Measurements from ENCODE around the gene ATG13. TPM values are rescaled to one million over a fixed set of nuclear protein-coding genes. Genes with fewer than 3 reads are reported as not detected.
"Not testable (repeated sequence)": the region's sequence is repeated elsewhere in the genome, so short reads cannot be mapped to it uniquely, and the experiment has no call there.

The ATG13 gene
- total RNA-seq: 46.3 and 61.1 TPM in 2 replicates

DNA sequence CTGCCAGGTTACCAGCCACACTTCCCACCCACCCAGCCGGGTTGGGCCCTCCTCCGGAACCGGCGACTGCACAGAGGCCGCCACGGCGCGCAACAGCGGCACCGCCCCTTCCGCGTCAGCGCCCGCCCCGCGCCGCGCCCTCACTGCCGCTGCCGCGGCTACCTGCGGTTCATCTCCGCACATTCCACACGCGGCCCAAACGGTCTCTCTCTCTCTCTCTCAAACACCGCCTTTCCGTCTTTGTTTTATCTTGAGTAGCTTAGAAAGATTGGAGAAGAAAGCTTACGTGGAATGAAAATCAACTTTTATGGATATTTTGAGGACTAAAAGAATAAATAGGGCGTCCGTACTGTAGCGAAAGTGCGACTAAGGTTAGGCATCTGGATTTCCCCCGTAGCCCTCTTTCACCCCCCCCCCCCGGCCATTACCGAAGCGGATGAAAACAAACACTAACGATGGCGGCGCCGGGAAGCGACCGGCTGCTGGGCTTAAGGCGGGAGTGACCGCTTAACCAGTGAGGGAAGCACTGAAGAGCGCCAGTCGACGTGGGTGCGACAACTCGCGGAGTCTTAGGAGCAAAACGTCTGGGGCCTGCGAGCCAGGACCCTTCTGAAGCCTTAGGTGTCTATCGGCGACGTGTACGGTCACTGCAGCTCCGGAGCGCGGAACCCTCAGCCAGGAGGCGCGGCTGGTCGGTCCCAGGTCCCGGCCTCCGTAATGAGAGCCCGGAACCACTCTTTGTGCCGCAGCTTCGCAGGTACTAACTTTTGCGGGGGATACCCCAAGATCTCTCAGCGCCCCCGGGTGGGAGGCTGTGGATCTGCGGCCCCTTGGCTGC lies at the start of gene ATG13, which contains the start of gene HARBI1:
Gene ATG13 (plus strand): TSS at position 420 of the 838 bp plus-strand sequence. CDS start 26,739 bp downstream, outside the sequence.
Gene HARBI1 (minus strand): TSS at position 94 of the 838 bp plus-strand sequence. CDS start 990 bp downstream, outside the sequence.
- peak; percentile 76 to 96 for DNase-seq (ENCODE audit: low read depth in 2 of 2)

DNA sequence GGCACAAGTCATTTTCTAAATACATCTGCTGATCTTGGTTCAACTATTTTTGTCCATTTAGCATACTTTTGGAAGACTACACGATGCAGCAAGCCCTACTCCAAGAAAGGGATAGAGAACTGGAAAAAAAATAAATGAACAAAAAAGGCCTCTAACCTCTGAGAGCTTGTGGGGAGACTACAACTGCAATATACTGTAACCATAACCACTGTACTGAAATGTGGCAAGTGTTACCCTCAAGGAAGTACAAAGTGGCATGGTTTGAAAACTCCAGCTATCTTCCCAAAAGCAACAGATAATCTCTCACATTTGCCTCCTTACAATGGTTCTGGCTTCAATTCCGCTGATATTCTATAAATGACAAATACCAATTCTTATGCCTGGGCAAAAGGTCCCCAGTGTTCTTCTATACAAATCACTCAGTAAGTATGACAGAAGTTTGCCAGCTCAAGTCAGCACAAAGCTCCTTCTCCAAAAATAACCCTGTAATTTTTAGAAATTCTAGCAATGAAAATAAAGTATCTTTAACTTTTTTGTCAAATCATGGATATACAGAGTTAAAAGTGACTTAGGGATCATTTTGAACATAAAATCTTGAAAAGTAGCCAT lies 46.5 kb upstream of the ATG13 start:
- DNase-seq (ENCODE audit: low read depth in 2 of 2): no peak

DNA sequence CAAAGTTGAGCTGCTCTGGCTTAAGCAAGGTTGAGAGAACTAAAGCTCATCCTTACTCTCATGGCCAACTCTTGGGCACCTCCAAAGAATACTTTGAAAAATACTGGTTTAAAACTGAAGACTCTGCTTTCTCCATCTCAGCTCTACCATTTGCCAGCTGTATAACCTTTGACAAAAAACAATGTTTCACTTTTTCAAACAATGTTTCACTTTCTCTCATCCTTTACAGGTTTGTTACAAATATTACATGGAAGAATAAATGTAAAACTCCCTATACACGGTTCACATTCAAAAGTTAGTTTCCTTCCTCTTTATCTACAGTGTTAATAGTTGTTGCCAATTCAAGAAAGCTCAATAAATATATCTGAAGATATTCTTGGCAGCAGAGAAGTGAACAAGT lies 42.7 kb upstream of the ATG13 start:
- no peak for DNase-seq (ENCODE audit: low read depth in 2 of 2)

DNA sequence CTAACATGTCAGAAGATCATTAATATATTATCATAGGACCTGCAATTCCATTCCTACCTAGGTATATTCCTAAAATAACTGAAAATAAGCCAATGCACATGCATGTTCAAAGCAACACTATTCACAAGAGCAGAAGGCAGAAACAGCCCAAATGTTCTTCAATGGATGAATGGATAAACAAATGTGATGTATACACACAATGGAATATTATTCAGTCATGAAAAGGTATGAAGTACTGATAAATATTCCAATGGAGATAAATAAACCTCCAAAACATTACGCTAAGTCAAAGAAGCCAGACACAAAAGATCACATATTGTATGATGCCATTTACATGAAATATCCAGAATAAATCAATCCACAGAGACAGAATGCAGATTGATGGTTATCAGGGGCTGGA lies 40.3 kb upstream of the ATG13 start:
- DNase-seq (ENCODE audit: low read depth in 2 of 2): no peak

DNA sequence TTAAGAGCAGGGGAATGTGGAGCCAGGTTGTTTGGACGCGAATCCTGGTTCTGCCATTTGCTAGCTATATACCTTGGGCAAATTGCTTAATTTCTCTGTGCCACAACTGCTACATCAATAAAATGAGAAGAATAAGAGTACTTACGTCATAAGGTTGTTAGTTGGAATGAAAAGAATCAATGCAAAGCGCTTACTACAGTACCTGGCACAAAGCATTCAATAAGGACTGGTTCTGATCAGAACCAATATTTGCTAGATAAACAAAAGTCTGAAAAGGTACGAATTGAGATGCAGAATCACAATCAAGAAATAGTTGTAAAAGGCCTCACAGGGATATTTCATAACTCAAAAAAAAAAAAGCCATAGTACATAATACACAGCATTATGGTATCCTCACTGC lies 34.8 kb upstream of the ATG13 start:
- DNase-seq (ENCODE audit: low read depth in 2 of 2): no peak

DNA sequence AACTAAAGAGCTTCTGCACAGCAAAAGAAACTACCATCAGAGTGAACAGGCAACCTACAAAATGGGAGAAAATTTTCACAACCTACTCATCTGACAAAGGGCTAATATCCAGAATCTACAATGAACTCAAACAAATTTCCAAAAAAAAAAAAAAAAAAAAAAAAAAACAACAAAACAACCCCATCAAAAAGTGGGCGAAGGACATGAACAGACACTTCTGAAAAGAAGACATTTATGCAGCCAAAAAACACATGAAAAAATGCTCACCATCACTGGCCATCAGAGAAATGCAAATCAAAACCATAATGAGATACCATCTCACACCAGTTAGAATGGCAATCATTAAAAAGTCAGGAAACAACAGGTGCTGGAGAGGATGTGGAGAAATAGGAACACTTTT lies 33.8 kb upstream of the ATG13 start:
- not testable (repeated sequence) for DNase-seq (ENCODE audit: low read depth in 2 of 2)

DNA sequence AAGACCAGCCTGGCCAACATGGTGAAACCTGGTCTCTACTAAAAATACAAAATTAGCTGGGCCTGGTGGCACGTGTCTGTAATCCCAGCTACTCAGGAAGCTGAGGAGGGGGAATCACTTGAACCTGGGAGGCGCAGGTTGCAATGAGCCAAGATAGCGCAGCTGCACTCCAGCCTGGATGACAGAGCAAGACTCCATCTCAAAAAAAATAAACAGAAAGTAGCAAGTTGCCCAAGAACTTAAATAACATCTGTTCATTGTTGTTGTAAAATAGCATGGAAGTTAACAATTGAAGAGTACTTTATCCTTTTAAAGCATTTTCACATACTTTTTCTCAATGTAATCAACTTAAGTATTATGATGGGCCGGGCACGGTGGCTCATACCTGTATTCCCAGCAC lies 29.2 kb upstream of the ATG13 start:
- DNase-seq (ENCODE audit: low read depth in 2 of 2): no peak

DNA sequence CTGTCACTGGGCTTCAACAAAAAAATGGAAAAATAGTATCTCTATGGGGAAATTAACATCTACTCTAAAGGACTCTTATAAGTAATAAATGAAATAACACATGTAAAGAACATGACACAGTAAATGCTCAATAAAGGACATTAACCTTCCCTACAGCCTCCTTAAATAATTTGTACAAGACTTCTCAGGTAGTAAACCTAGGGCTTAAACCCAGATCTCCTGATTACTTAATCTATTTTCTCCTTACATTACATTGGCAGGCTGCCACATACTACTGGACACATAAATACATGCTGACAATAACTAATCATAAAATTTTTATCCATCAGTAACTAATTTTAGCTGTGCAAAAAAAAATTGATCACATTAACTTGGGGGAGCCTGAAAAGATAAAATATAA lies 28.4 kb upstream of the ATG13 start:
- no peak for DNase-seq (ENCODE audit: low read depth in 2 of 2)

DNA sequence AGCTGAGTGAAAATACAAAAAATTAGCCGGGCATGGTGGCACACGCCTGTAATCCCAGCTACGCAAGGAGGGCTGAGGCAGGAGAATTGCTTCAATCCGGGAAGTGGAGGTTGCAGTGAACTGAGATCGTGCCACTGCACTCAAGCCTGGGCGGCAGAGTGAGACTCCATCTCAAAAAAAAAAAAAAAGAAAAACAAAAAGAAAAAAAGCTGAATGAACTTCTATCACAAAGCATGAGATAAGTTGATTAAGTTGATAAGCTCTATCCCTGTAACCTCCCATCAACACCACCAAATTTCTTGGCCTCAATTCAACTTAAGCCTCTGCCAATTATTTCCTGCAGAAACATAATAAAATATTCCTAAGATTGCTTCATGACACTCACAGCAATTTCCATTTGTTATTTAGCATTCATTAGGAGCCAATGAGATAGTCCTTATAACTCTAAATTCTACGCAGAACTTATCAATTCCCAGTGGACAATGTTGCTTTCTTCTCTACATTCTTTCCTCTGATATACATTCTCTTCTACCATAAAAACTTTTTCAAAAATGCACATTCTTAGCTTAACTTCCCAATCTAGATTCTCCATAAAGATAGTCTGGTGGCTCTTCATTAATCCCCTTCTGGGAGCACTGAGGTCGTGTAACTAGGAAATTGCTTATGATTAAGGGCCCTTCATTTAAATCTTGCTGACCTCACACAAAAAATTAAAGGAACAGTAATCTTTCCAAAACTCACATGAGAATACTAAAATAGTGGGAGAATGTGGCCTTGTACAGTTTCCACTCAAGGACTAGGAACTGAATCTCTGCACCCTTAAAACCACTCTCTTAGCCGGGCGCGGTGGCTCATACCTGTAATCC lies 26.4 kb upstream of the ATG13 start:
- DNase-seq (ENCODE audit: low read depth in 2 of 2): peak in 1 of 2 donors; percentile 46

DNA sequence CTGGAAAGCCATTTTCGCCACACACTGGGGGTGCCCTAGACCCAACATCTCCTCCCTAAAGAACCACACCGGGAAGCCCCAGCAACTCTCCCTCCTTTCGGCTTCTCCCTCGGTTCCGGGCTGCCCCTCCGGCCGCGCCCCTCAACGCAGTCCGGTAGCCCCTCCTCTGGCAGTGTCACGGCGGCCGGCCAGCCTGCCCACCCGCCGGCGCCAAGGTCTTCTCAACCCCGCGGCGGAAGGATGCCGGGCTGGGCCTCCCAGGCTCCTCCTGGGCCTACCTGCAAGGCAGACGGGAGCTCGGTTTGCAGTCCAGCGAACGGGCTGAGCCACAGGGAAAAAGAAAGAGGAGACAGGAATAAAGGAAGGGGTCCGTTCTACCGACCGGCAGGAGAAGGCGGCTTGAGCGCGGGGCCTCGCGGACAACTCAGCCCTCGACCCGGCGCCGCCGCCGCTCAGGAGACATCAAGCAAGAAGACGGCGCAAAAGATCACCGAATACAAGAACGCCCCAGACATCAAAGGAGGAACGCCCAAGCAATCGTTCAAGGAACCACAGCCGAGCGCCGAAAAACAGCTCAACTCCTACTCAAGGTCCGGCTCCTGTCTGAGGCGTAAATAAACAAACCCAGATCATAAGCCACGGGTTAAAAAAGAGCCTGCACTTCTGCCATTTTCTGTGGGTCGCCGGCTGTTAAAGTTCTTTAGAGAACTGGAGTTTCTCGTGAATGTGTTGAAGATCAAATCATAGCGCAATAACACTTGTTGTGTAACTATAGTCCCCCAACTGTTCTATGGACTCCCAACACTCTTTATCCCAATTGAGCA lies 23.6 kb upstream of the ATG13 start, which contains the start of gene AMBRA1:
Gene AMBRA1 (minus strand): TSS at position 474 of the 824 bp plus-strand sequence. CDS start 45,643 bp downstream, outside the sequence.
- peak; percentile 72 to 91 for DNase-seq (ENCODE audit: low read depth in 2 of 2)

DNA sequence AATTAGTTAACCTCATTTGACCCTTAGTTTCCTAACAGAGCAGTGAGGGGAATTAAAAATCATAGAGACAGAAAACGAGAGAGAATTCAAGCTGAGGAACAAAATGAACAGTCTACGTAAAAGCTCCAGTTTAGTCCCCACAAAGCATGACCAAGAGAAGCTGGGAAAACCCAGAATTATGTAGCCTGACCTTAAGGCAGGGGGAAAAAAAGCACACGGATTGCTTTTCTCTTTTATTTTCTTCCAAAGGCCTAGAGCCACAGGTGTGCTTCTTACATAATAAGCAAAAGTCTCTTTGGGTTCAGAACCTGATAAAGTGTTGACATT lies 23.0 kb upstream of the ATG13 start:
- DNase-seq (ENCODE audit: low read depth in 2 of 2): no peak

DNA sequence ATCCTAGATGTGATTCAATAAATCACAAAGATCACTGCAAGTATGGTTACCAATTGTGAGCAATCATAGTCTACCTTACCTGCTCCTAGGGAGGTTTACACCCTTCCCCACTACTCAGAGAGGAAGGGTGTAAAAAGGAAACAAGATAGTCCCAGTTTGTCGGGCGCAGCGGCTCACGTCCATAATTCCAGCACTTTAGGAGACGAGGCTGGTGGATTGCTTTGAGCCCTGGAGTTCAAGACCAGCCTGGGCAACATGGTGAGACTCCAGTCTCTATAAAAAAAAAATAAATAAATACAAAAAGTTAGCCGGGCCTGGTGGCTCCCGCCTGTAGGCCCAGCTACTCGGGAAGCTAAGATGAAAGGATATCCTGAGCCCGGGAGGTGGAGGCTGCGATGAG lies 22.6 kb upstream of the ATG13 start:
- DNase-seq (ENCODE audit: low read depth in 2 of 2): no peak

DNA sequence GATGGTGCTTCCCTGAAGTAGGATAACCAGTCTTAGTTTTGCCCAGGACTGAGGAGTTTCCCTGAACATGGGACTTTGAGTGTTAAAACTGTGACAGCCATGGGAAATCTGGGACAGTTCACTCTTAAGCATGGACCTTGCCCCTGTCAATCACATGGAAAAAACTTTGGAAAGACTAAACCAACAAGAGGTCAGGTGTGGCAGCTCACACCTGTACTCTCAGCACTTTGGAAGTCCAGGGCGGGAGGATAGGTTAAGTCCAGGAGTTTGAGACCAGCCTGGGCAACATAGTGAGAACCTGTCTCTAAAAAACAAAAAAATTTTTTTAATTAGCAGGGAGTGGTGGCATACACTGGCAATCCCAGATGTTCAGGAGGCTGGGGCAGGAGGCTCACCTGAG lies 20.2 kb upstream of the ATG13 start:
- DNase-seq (ENCODE audit: low read depth in 2 of 2): no peak

DNA sequence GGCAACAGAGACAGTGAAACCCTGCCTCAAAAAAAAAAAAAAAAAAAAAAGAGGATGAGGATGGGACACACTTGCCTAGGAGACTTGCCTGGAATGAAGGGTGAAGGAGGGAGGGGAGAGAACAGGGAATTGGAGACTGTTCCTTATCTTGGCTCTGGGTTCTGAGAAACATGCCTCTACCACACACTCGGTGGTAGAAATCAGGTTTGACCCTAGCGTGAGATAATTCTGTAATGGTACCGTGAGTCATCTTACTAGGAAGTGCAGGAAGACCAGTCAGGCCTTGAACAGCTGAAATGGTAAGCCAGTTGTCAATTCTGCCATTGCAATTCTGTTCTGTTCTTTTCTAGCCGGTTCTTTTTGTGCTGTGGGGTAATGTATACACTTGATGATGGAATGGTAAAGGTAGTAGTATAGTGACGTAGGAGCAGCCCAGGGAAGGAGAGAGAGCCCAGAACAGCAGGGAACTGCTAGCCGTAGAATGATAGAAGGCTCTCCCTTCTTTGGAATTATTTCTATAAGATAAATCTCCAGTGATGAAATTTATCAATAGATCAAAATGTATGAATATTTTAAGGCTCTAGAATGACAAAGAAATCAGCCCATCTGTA lies 19.6 kb upstream of the ATG13 start:
- DNase-seq (ENCODE audit: low read depth in 2 of 2): peak in 1 of 2 donors; percentile 70

DNA sequence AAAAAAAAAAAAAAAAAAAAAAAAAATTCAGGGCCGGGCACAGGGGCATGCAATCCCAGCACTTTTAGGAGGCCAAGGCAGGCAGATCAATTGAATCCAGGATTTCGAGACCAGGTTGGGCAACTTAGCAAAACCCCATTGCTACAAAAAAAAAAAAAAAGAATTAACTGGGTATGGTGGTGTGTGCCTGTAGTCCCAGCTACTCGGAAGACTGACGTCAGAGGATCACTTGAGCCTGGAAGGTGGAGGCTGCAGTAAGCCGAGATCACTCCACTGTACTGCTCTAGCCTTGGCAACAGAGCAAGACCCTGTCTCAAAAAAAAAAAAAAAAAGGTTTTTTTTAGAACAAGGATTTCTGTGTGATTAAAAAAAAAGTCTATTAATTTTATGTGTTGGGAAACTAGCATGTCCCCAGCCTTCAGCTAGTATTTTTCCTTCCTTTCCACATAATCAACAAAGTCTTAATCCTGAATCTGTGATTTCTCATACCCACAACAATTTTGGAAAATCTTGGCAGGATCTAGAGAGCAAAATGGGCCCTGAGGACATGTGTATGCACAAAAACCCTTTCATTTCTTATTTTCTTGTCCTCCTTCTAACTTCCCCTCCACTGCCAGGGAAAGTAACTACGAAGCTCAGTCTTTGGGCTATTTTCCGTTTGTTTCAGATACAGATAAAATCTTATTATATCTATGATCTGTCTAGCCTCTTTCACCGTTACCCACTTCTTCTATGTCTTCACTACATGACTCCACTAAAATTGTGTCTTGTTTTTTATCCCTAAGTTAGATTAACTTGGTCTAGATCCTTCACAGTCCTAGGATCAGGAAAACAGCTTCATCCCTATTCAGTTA lies 17.8 kb upstream of the ATG13 start:
- DNase-seq (ENCODE audit: low read depth in 2 of 2): no peak

DNA sequence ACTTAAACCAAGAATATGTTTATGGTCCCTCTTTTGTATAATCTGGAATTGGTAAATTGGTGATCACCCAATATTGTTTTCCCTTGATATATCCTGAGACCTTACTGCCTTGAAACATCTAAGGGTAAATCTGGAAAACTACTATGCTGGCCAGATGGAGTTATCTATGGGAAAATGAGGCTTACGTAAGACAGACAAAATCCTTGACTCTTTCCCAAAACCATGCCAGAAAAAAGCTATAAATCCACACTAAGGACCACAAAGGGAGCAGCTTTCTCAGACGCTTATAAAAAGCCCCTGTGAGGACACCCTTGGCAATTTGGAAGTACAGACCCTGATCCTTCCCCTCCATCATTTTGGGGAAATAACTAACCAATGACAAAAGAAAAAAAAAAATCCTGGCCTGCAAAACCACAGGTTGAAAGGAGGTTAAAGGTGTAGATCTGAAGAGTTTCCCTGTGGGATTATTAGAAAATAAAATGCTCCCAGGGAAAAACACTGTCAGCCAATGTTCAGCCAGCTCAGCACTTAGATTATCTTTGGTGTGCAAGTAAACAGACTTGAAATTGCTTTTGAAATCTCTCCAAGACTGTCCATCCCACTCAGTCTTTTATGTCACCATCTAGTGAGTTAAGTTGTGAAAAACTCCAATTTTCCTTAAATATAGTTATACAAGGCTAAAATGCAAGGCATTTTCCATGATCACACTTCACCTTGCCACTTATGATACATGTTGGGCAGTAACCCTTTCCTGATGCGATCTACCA lies 17.0 kb upstream of the ATG13 start:
- DNase-seq (ENCODE audit: low read depth in 2 of 2): no peak

DNA sequence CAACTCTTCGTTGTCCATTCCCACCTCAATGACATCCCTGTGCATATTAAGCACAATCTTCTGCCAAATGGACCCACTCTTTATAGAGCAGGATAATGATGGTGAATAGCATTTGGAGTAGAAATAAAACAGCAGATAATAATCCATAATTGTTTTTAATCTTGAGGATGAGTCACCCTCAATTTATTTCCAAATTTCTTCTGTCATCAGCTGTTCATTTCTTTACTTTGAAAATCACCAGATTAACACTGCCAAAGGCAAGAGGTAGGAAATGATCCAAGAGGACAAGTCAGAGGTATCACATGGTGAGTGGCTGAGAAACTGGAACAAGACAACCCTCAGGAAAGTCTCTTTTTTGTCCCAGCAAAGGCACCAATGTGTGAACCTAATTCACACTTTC lies 16.2 kb upstream of the ATG13 start:
- DNase-seq (ENCODE audit: low read depth in 2 of 2): no peak

DNA sequence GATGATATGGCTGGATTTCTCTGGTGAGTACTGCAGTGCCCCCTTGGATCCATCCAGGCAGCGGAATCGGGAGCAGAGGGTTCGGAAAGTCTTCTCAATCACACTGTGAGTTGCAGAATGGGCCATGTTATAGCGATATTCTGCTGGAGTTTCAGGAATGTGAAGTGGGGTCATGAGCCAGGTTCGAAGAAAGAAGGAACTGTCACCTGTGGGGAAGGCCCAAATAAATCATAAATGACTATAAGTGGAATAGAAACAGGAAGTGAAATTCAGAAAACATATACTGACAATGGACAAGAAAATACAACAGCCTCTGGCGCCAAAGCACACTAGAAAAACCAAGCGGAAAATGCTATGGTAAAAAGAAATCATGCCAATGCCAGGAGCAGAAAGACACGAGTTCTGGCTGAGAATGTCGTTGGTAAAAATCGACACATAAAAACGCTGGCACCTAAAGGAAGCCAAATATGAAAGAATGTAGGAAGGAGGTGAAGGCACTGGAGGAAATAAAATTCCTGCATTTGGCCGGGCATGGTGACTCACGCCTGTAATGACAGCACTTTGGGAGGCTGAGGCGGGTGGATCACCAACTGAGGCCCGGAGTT lies 13.5 kb upstream of the ATG13 start:
- DNase-seq (ENCODE audit: low read depth in 2 of 2): no peak

DNA sequence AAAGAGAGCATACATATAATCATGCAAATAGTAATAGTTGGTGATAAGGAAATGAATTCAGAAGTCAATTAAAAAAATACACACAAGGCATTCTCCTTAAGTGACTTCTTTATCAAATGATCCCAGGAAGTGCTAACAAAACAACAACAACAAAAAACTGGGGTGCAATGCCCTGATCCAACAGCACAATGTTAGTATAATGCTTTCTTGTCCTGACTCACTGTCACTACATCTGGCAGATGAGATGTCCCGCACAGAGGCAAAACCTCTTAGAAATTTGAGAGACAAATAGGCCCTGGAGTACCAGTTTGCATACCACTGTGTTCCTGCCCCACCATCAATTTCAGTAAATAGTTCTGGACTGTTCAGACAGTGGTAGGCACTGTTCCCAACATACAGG lies 12.6 kb upstream of the ATG13 start:
- no peak for DNase-seq (ENCODE audit: low read depth in 2 of 2)
